SK-N-SH treated with all-trans-retinoic acid at 6 μM for 48 hours (cell line): ENCODE data around the gene NHLRC3.

Source experiments
- CSDC2 ChIP-seq: fragments of 250-450 bp; sonication (Bioruptor Pico); IDR thresholded peaks from 2 replicates; pipeline ENCODE4 v1.5.0; 2020; ENCODE audit warnings: mild to moderate bottlenecking, moderate library complexity
- CSRNP3 ChIP-seq: fragments of 250-450 bp; sonication (Bioruptor Pico); IDR thresholded peaks from 2 replicates; pipeline ENCODE4 v1.5.1; 2021; ENCODE audit warnings: mild to moderate bottlenecking, moderate library complexity
- GLIS3 ChIP-seq: fragments of 250-450 bp; sonication (Bioruptor Pico); IDR thresholded peaks from 2 replicates; pipeline ENCODE4 v1.5.0; 2020; ENCODE audit warnings: mild to moderate bottlenecking, moderate library complexity
- OSR1 ChIP-seq: fragments of 250-450 bp; sonication (Bioruptor Pico); IDR thresholded peaks from 2 replicates; pipeline ENCODE4 v1.8.0; 2022; ENCODE audit warnings: moderate library complexity, mild to moderate bottlenecking, inconsistent platforms
- RARB ChIP-seq: fragments of 250-450 bp; sonication (Bioruptor Pico); IDR thresholded peaks from 2 replicates; pipeline ENCODE4 v1.8.0; 2021; ENCODE audit warnings: mild to moderate bottlenecking, moderate library complexity
- SNAI2 ChIP-seq: fragments of 250-450 bp; sonication (Bioruptor Pico); IDR thresholded peaks from 2 replicates; pipeline ENCODE4 v1.5.0; 2020; ENCODE audit warnings: mild to moderate bottlenecking, moderate library complexity
- TOX ChIP-seq: fragments of 250-450 bp; sonication (Bioruptor Pico); IDR thresholded peaks from 2 replicates; pipeline ENCODE4 v1.8.0; 2021; ENCODE audit warnings: mild to moderate bottlenecking, moderate library complexity, borderline replicate concordance
- ZC3H10 ChIP-seq: fragments of 250-450 bp; sonication (Bioruptor Pico); IDR thresholded peaks from 2 replicates; pipeline ENCODE4 v1.5.1; 2021; ENCODE audit warnings: mild to moderate bottlenecking, moderate library complexity
- ZFP3 ChIP-seq: fragments of 250-450 bp; sonication (Bioruptor Pico); IDR thresholded peaks from 2 replicates; pipeline ENCODE4 v1.5.0; 2020; ENCODE audit warnings: mild to moderate bottlenecking, moderate library complexity
- ZFP30 ChIP-seq: fragments of 450-650 bp; formaldehyde crosslinking; IDR thresholded peaks from 2 replicates; pipeline ENCODE4 v1.5.0; 2022; ENCODE audit warnings: mild to moderate bottlenecking, moderate library complexity
- ZNF565 ChIP-seq: fragments of 450-650 bp; formaldehyde crosslinking; conservative IDR thresholded peaks from 2 replicates; pipeline ENCODE4 v1.5.0; 2020; ENCODE audit warnings: low read depth, mild to moderate bottlenecking, moderate library complexity
- TF ChIP-seq, protein P1 (sequence below): fragments of 250-450 bp; sonication (Bioruptor Pico); IDR thresholded peaks from 2 replicates; pipeline ENCODE4 v1.5.1; 2020; ENCODE audit warnings: low read depth, mild to moderate bottlenecking, moderate library complexity

- no peak for TF ChIP-seq ZC3H10 (CRISPR knock-in tag)
- no peak for TF ChIP-seq ZFP3 (CRISPR knock-in tag)
- no peak for TF ChIP-seq CSRNP3 (CRISPR knock-in tag)
- TF ChIP-seq GLIS3 (CRISPR knock-in tag) = no peak
- TF ChIP-seq, protein P1, sequence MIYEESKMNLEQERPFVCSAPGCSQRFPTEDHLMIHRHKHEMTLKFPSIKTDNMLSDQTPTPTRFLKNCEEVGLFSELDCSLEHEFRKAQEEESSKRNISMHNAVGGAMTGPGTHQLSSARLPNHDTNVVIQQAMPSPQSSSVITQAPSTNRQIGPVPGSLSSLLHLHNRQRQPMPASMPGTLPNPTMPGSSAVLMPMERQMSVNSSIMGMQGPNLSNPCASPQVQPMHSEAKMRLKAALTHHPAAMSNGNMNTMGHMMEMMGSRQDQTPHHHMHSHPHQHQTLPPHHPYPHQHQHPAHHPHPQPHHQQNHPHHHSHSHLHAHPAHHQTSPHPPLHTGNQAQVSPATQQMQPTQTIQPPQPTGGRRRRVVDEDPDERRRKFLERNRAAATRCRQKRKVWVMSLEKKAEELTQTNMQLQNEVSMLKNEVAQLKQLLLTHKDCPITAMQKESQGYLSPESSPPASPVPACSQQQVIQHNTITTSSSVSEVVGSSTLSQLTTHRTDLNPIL (CRISPR knock-in tag) = no peak
- no peak for TF ChIP-seq TOX (CRISPR knock-in tag)
- TF ChIP-seq OSR1 (CRISPR knock-in tag) = no peak
- TF ChIP-seq SNAI2 (CRISPR knock-in tag) = no peak
- no peak for TF ChIP-seq RARB (CRISPR knock-in tag)
- no peak for TF ChIP-seq ZFP30 (CRISPR knock-in tag)
- no peak for TF ChIP-seq CSDC2 (CRISPR knock-in tag)
- TF ChIP-seq ZNF565 (CRISPR knock-in tag) = no peak
These were observed 12.9 kb downstream of the NHLRC3 start for GRCh38 chr13:39051157-39051556.
